SK-N-SH treated with all-trans-retinoic acid at 6 μM for 48 hours (cell line): ENCODE data around the gene PSMC2.

Experiments used
- CREB5 ChIP-seq: fragments of 250-450 bp; sonication (Bioruptor Pico); IDR thresholded peaks from 2 replicates; pipeline ENCODE4 v1.5.1; 2020; ENCODE audit warnings: low read depth, mild to moderate bottlenecking, moderate library complexity
- RARB ChIP-seq: fragments of 250-450 bp; sonication (Bioruptor Pico); IDR thresholded peaks from 2 replicates; pipeline ENCODE4 v1.8.0; 2021; ENCODE audit warnings: mild to moderate bottlenecking, moderate library complexity

GRCh38 chr7:103336761-103337160, 10.7 kb upstream of the PSMC2 start:
- TF ChIP-seq CREB5 (no peak), RARB (CRISPR knock-in tag) (no peak)
